C4-2B (cell line): ENCODE data around the gene ZNF296.

ENCODE experiments used
- ZFX ChIP-seq: fragments of 450-650 bp; IDR thresholded peaks from 2 replicates; pipeline ENCODE4 v1.6.1; 2017
- TF ChIP-seq, protein P1 (sequence below): fragments of 450-650 bp; conservative IDR thresholded peaks from 2 replicates; pipeline ENCODE4 v1.5.1; 2017; ENCODE audit warnings: mild to moderate bottlenecking

DNA sequence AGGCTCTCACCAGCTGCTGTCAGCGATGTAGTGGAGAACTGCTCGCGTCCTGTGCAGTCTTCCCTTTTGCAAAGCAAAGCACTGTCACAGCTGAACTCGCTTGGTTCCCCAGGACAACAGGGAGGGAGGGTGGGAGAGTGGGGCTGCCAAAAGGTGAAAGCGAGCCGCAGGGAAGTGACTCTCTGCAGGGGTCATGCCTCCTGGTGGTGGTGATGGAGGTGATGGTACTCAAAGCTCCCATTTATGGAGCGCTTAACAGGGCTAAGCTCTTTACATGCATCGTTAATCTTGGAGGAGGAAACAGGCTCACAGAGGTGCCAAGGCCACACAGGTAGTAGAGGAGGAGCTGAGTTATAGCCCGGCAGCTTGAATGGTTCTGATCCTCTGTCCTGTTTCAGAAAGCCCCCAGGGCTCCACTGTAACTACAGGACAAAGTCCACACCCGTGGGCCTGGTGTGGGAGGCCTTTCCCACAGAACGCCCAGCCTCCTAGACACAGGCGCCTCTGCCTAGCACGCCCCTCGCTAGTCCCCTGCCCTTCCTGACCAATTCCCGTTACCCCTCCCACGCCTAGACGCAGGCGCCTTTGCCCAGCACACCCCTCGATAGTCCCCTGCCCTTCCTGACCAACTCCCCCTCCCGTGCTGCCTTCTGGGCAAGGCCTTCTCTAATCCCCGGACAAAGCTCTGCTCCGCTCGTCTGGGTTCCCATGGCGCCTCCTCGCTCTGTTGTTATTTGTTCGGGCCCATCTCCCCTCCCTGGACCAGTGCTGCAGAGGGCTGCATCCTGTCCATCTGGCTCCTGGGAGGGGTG is 27.4 kb upstream of the ZNF296 start:
- TF ChIP-seq, protein P1, sequence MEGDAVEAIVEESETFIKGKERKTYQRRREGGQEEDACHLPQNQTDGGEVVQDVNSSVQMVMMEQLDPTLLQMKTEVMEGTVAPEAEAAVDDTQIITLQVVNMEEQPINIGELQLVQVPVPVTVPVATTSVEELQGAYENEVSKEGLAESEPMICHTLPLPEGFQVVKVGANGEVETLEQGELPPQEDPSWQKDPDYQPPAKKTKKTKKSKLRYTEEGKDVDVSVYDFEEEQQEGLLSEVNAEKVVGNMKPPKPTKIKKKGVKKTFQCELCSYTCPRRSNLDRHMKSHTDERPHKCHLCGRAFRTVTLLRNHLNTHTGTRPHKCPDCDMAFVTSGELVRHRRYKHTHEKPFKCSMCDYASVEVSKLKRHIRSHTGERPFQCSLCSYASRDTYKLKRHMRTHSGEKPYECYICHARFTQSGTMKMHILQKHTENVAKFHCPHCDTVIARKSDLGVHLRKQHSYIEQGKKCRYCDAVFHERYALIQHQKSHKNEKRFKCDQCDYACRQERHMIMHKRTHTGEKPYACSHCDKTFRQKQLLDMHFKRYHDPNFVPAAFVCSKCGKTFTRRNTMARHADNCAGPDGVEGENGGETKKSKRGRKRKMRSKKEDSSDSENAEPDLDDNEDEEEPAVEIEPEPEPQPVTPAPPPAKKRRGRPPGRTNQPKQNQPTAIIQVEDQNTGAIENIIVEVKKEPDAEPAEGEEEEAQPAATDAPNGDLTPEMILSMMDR: no peak
- TF ChIP-seq ZFX: no peak
